HEK293 (cell line): ENCODE results near the gene COL11A2.
A peak's percentile ranks its signal among the peaks of the same experiment; 100 is the strongest.

Experiments used
- CTCF ChIA-PET: fragments of 350-600 bp; formaldehyde crosslinking; extraction: SDS; loops from one replicate; lab custom pipeline; 2021; ENCODE audit warnings: antibody characterized with exemption; lab: Yijun Ruan, JAX
- POLR2A ChIA-PET: fragments of 300-600 bp; formaldehyde crosslinking; extraction: SDS; loops from one replicate; lab custom pipeline; 2020; ENCODE audit warnings: antibody characterized with exemption, inconsistent platforms; lab: Yijun Ruan, JAX
- H3K27ac ChIP-seq: fragments of 200-500 bp; sonication (Bioruptor generic); 2 replicates; pipeline ENCODE4 v1.5.1; 2014; ENCODE audit warnings: low read depth, low read length, control low read depth, inconsistent platforms; ENCODE audit errors: extremely low read depth
- H3K36me3 ChIP-seq, 2 experiments: fragments of 200-500 bp in 1 of 2; sonication (Bioruptor generic) in 1 of 2; 1 replicate in 1 of 2; 2 replicates in 1 of 2; pipeline ENCODE4 v1.5.1; 2014 to 2017; ENCODE audit warnings: inconsistent platforms in 2 of 2, low read length in 2 of 2; ENCODE audit not compliant: control insufficient read depth in 2 of 2, insufficient read depth in 1 of 2
- H3K4me1 ChIP-seq: fragments of 200-500 bp; sonication (Bioruptor generic); 2 replicates; pipeline ENCODE4 v1.5.1; 2014; ENCODE audit warnings: mild to moderate bottlenecking, low read length, inconsistent platforms; ENCODE audit not compliant: control insufficient read depth, insufficient read depth
- H3K4me3 ChIP-seq: 2 replicates; pipeline ENCODE4 v1.5.1; 2011; ENCODE audit warnings: low read depth, mild to moderate bottlenecking, control low read depth, low read length, moderate library complexity
- H3K9me3 ChIP-seq: fragments of 200-500 bp; sonication (Bioruptor generic); 2 replicates; pipeline ENCODE4 v1.5.1; 2014; ENCODE audit warnings: low read depth, low read length, inconsistent platforms; ENCODE audit not compliant: control insufficient read depth, insufficient read depth
- CTCF ChIP-seq: fragments of 450-650 bp; formaldehyde crosslinking; IDR thresholded peaks from 2 replicates; pipeline ENCODE4 v1.5.1; 2016; ENCODE audit warnings: missing biosample characterization, missing genetic modification characterization
- HOXC10 ChIP-seq: sonication (generic); formaldehyde crosslinking; IDR thresholded peaks from 2 replicates; pipeline ENCODE4 v1.8.1; 2023; ENCODE audit warnings: mild to moderate bottlenecking, missing genetic modification reagents
- KLF1 ChIP-seq: fragments of 450-650 bp; formaldehyde crosslinking; IDR thresholded peaks from 2 replicates; pipeline ENCODE4 v1.5.1; 2016; ENCODE audit warnings: missing biosample characterization, missing genetic modification characterization
- MEIS1 ChIP-seq: sonication (generic); formaldehyde crosslinking; IDR thresholded peaks from 2 replicates; pipeline ENCODE4 v1.8.1; 2022; ENCODE audit warnings: missing genetic modification reagents, mild to moderate bottlenecking, borderline replicate concordance
- SP7 ChIP-seq: fragments of 450-650 bp; formaldehyde crosslinking; IDR thresholded peaks from 2 replicates; pipeline ENCODE4 v1.5.1; 2016; ENCODE audit warnings: missing biosample characterization, missing genetic modification characterization
- TRIM28 ChIP-seq: IDR thresholded peaks from 2 replicates; pipeline ENCODE4 v1.6.1; 2011; ENCODE audit warnings: low read length, control low read depth, borderline replicate concordance
- ZBTB17 ChIP-seq: fragments of 450-650 bp; formaldehyde crosslinking; IDR thresholded peaks from 2 replicates; pipeline ENCODE4 v1.5.1; 2016; ENCODE audit warnings: missing biosample characterization, missing genetic modification characterization
- ZBTB21 ChIP-seq: fragments of 450-650 bp; formaldehyde crosslinking; IDR thresholded peaks from 2 replicates; pipeline ENCODE4 v1.5.1; 2017; ENCODE audit warnings: missing biosample characterization, missing genetic modification characterization
- ZFP37 ChIP-seq: fragments of 450-650 bp; formaldehyde crosslinking; IDR thresholded peaks from 2 replicates; pipeline ENCODE4 v1.5.1; 2016; ENCODE audit warnings: missing biosample characterization, missing genetic modification characterization
- ZNF138 ChIP-seq: fragments of 450-650 bp; formaldehyde crosslinking; IDR thresholded peaks from 2 replicates; pipeline ENCODE4 v1.5.1; 2016; ENCODE audit warnings: missing biosample characterization, missing genetic modification characterization, borderline replicate concordance
- ZNF202 ChIP-seq: fragments of 450-650 bp; formaldehyde crosslinking; IDR thresholded peaks from 2 replicates; pipeline ENCODE4 v1.5.1; 2016; ENCODE audit warnings: missing biosample characterization, missing genetic modification characterization, borderline replicate concordance
- ZNF211 ChIP-seq: fragments of 450-650 bp; formaldehyde crosslinking; IDR thresholded peaks from 2 replicates; pipeline ENCODE4 v1.5.1; 2016; ENCODE audit warnings: low read depth, missing biosample characterization, missing genetic modification characterization
- ZNF354C ChIP-seq: fragments of 450-650 bp; formaldehyde crosslinking; IDR thresholded peaks from 2 replicates; pipeline ENCODE4 v1.5.1; 2016; ENCODE audit warnings: missing biosample characterization, missing genetic modification characterization, low read depth, borderline replicate concordance
- ZNF391 ChIP-seq: fragments of 450-650 bp; formaldehyde crosslinking; IDR thresholded peaks from 2 replicates; pipeline ENCODE4 v1.5.1; 2016; ENCODE audit warnings: low read depth, missing biosample characterization, missing genetic modification characterization, borderline replicate concordance
- ZNF426 ChIP-seq: fragments of 450-650 bp; formaldehyde crosslinking; IDR thresholded peaks from 2 replicates; pipeline ENCODE4 v1.5.1; 2017; ENCODE audit warnings: missing biosample characterization, missing genetic modification characterization, mild to moderate bottlenecking, inconsistent platforms, moderate library complexity
- ZNF513 ChIP-seq: fragments of 450-650 bp; IDR thresholded peaks from 2 replicates; pipeline ENCODE4 v1.5.1; 2018; ENCODE audit warnings: missing biosample characterization, missing genetic modification characterization
- ZNF521 ChIP-seq: fragments of 450-650 bp; formaldehyde crosslinking; IDR thresholded peaks from 2 replicates; pipeline ENCODE4 v1.5.1; 2017; ENCODE audit warnings: missing biosample characterization, mild to moderate bottlenecking, missing genetic modification characterization
- ZNF561 ChIP-seq: fragments of 450-650 bp; IDR thresholded peaks from 2 replicates; pipeline ENCODE4 v1.5.1; 2018; ENCODE audit warnings: missing biosample characterization, missing genetic modification characterization, borderline replicate concordance
- ZNF830 ChIP-seq: fragments of 450-650 bp; IDR thresholded peaks from 2 replicates; pipeline ENCODE4 v1.5.0; 2018; ENCODE audit warnings: missing biosample characterization, missing genetic modification characterization, low read depth, mild to moderate bottlenecking, moderate library complexity
- ZNF843 ChIP-seq: fragments of 450-650 bp; formaldehyde crosslinking; IDR thresholded peaks from 2 replicates; pipeline ENCODE4 v1.5.1; 2016; ENCODE audit warnings: missing biosample characterization, missing genetic modification characterization
- TF ChIP-seq, protein P1 (sequence below): fragments of 450-650 bp; formaldehyde crosslinking; IDR thresholded peaks from 2 replicates; pipeline ENCODE4 v1.5.1; 2016; ENCODE audit warnings: missing biosample characterization, missing genetic modification characterization, low read depth

Gene COL11A2

DNA sequence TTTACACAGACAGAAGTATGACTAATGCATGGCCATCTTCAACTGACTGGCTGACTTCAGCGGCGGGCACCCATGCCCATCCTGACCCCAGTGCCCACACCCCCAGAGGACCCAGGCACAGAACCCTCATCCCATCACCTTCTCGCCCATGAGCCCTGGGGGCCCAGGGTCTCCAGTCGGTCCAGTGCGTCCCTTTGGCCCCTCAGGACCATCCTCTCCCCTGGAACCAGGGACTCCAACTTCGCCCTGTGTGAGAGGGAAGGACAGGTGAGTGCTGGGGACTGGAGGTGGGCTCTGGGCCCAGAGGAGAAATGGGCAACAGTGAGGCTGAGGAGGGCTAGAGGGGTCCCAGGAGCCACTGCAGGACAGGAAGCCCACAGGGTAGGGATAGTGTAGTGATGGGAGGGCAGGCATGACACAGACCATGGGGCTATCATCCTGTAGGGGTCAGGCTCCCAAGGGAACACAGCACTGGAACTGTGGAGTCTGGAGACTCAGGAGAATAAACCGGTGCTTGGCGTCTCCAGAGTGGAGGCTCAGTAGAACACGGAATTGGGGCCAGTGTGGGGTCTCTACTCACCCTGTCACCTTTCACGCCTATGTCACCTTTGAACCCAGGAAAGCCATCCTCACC lies 16.7 kb downstream of the COL11A2 start:
- CTCF ChIA-PET = interaction anchor here (0.7 to 2.1 kb wide), 6 partner anchors 20 to 161 kb away, joined by 3 to 7 read pairs (median 3); no protein-coding TSS in a partner anchor

DNA sequence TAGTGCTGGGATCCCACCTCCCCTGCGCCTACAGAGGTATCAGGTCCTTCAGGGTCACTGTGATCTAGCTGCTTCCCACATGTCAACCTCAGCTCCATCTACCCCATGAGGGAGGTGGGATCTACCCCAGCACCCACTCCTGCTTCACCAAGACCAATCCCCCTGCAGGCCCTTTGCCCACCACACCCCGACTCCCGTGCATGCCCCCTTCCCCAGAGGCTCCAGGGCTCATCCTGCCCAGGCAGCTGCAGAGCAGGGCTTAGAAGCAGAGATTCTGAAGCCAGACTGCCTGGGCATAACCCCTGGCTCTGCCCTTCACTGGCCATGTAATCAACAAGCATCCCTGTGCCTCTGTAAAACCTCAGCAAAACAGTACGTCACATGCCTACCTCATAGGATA lies 17.5 kb downstream of the COL11A2 start:
- TF ChIP-seq ZBTB21 (no peak), TRIM28 (no peak), ZNF521 (tag by site-specific recombination) (no peak), ZNF513 (no peak)
- TF ChIP-seq, all 188 proteins: peak for 0
- Histone ChIP-seq H3K4me1 (no peaks in the 10 kb centered on the region), H3K9me3 (no peaks in the 10 kb centered on the region), H3K27ac (no peak overlapping the region), H3K36me3 (no peaks in the 10 kb centered on the region), H3K4me3 (no peak overlapping the region)
- CTCF ChIA-PET = interaction anchor here (0.7 to 2.1 kb wide), 10 partner anchors 17 to 160 kb away, joined by 3 to 10 read pairs (median 3); no protein-coding TSS in a partner anchor
- POLR2A ChIA-PET = interaction anchor here (1.4 kb wide), 1 partner anchor 23 kb away, joined by 3 read pairs; no protein-coding TSS in a partner anchor

More for the DNA sequence above, 16.7 kb downstream of the COL11A2 start:
- H3K36me3 ChIP-seq = no peaks in the 10 kb centered on the region
- H3K27ac ChIP-seq = no peak overlapping the region
- TF ChIP-seq CTCF (tag by site-specific recombination) (0 out of 2 replicates have a peak, but pooled peaks have one; percentile 36), ZFP37 (no peak)
- POLR2A ChIA-PET = no interaction called here
- H3K9me3 ChIP-seq = no peaks in the 10 kb centered on the region
- no peaks in the 10 kb centered on the region for H3K4me1 ChIP-seq
- no peak overlapping the region for H3K4me3 ChIP-seq

DNA sequence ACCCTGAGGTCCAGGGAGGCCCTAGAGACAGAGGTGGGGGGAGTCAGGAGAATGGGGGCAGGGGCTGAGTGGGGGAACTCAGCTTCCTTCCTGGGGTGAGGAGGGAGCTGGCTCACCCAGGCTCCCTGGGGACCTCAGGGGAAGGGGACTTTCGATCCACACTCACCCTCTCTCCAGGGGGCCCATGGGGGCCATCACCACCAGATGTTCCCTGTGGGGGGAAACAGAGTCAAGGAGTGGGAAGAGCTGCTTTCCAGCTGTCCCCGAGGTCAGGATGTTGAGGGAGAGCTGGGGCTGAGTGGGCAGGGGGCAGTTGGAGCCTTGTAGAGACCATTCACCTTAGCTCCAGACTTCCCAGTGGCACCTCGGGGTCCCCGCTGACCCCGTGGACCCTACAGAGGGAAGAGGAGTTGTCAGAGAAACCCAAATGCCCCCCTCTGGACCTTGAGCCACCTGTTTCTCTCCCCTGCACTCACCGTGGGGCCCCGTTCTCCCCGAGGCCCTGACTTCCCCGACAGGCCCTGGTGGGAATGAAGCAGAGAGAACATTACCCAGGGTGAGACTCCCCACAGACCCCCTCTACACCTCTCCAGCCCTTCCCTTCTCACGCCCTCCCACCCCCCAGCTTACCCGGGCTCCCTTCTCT lies 18.6 kb downstream of the COL11A2 start:
- TF ChIP-seq ZNF202 (tag by site-specific recombination) = no peak
- TF ChIP-seq ZNF391 = no peak
- TF ChIP-seq ZNF843 (tag by site-specific recombination) = no peak
- no peak for TF ChIP-seq ZNF138
- no peak for TF ChIP-seq ZNF211
- no peak for TF ChIP-seq ZNF426 (tag by site-specific recombination)
- TF ChIP-seq ZNF830 (tag by site-specific recombination) = no peak
- TF ChIP-seq ZNF354C (tag by site-specific recombination) = no peak
- no peak for TF ChIP-seq MEIS1 (CRISPR knock-in tag)
- TF ChIP-seq ZNF561 = no peak
- no peak for TF ChIP-seq KLF1 (tag by site-specific recombination)
- no peak for TF ChIP-seq HOXC10 (CRISPR knock-in tag)
- TF ChIP-seq, protein P1, sequence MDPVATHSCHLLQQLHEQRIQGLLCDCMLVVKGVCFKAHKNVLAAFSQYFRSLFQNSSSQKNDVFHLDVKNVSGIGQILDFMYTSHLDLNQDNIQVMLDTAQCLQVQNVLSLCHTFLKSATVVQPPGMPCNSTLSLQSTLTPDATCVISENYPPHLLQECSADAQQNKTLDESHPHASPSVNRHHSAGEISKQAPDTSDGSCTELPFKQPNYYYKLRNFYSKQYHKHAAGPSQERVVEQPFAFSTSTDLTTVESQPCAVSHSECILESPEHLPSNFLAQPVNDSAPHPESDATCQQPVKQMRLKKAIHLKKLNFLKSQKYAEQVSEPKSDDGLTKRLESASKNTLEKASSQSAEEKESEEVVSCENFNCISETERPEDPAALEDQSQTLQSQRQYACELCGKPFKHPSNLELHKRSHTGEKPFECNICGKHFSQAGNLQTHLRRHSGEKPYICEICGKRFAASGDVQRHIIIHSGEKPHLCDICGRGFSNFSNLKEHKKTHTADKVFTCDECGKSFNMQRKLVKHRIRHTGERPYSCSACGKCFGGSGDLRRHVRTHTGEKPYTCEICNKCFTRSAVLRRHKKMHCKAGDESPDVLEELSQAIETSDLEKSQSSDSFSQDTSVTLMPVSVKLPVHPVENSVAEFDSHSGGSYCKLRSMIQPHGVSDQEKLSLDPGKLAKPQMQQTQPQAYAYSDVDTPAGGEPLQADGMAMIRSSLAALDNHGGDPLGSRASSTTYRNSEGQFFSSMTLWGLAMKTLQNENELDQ (tag by site-specific recombination) = no peak
- TF ChIP-seq ZBTB17 (tag by site-specific recombination) = no peak
- no peak for TF ChIP-seq SP7 (tag by site-specific recombination)
- CTCF ChIA-PET = interaction anchor here (0.7 to 2.1 kb wide), 16 partner anchors 9 to 259 kb away, joined by 3 to 10 read pairs (median 4); no protein-coding TSS in a partner anchor
- Histone ChIP-seq H3K4me3 (no peak overlapping the region), H3K27ac (no peak overlapping the region), H3K9me3 (no peaks in the 10 kb centered on the region), H3K4me1 (no peaks in the 10 kb centered on the region), H3K36me3 (no peaks in the 10 kb centered on the region)
- POLR2A ChIA-PET = interaction anchor here (1.4 kb wide), 1 partner anchor 24 kb away, joined by 3 read pairs; no protein-coding TSS in a partner anchor
